ENCODE data around the gene SCGB1A1. TPM values are rescaled to one million over a fixed set of nuclear protein-coding genes. Genes with fewer than 3 reads are reported as not detected.

The SCGB1A1 gene
- total RNA-seq, 1 experiment from 2014 or later = not detected

GRCh38 chr11:62439785-62440602 is 21.2 kb downstream of the SCGB1A1 start:
- CTCF ChIA-PET = no interaction called here
- H3K4me3 Mint-ChIP-seq (ENCODE audit: low read depth, unreplicated experiment) = no peak overlapping the region
- DNase-seq = no peak
- intact Hi-C loops (cut with micrococcal nuclease; ENCODE audit: unreplicated experiment) = no loop called here
- H3K27me3 Mint-ChIP-seq (ENCODE audit: unreplicated experiment) = peaks cover 6% of the 10 kb centered on the region
- no peak for TF ChIP-seq CTCF (IDR thresholded peaks at IDR 0.05; ENCODE audit: unreplicated experiment)
- H3K27ac Mint-ChIP-seq (ENCODE audit: unreplicated experiment) = no peak overlapping the region
- H3K4me1 Mint-ChIP-seq (ENCODE audit: low read depth, unreplicated experiment) = peaks cover 10% of the 10 kb centered on the region
- H3K9me3 Mint-ChIP-seq (ENCODE audit: low read depth, unreplicated experiment) = no peaks in the 10 kb centered on the region
- peaks cover 2% of the 10 kb centered on the region for H3K36me3 Mint-ChIP-seq (ENCODE audit: insufficient read depth, unreplicated experiment)
- BruUV-seq (replicated peaks) = no TSS peak

GRCh38 chr11:62443390-62444235 is 24.8 kb downstream of the SCGB1A1 start:
- Mint-ChIP-seq H3K4me1 (ENCODE audit: low read depth, unreplicated experiment) (peaks cover 7% of the 10 kb centered on the region), H3K4me3 (ENCODE audit: low read depth, unreplicated experiment) (no peak overlapping the region), H3K27me3 (ENCODE audit: unreplicated experiment) (peaks cover 9% of the 10 kb centered on the region), H3K9me3 (ENCODE audit: low read depth, unreplicated experiment) (no peaks in the 10 kb centered on the region), H3K27ac (ENCODE audit: unreplicated experiment) (no peak overlapping the region), H3K36me3 (ENCODE audit: insufficient read depth, unreplicated experiment) (no peaks in the 10 kb centered on the region)
- no TSS peak for BruUV-seq (replicated peaks)
- no peak for DNase-seq
- CTCF ChIA-PET = interaction anchor here (0.9 to 1.5 kb wide), 2 partner anchors 15 to 99 kb away, joined by 3 read pairs; no protein-coding TSS in a partner anchor
- intact Hi-C loops (cut with micrococcal nuclease; ENCODE audit: unreplicated experiment) = no loop called here
- TF ChIP-seq CTCF (IDR thresholded peaks at IDR 0.05; ENCODE audit: unreplicated experiment) = no peak

- H3K27ac Mint-ChIP-seq (ENCODE audit: unreplicated experiment) = no peak overlapping the region
- CTCF ChIA-PET = interaction anchor here (0.9 to 1.5 kb wide), 2 partner anchors 14 to 98 kb away, joined by 3 read pairs; no protein-coding TSS in a partner anchor
- DNase-seq = no peak
- intact Hi-C loops (cut with micrococcal nuclease; ENCODE audit: unreplicated experiment) = no loop called here
- no TSS peak for BruUV-seq (replicated peaks)
- peaks cover 7% of the 10 kb centered on the region for H3K4me1 Mint-ChIP-seq (ENCODE audit: low read depth, unreplicated experiment)
- peaks cover 9% of the 10 kb centered on the region for H3K27me3 Mint-ChIP-seq (ENCODE audit: unreplicated experiment)
- H3K9me3 Mint-ChIP-seq (ENCODE audit: low read depth, unreplicated experiment) = no peaks in the 10 kb centered on the region
- no peaks in the 10 kb centered on the region for H3K36me3 Mint-ChIP-seq (ENCODE audit: insufficient read depth, unreplicated experiment)
- no peak overlapping the region for H3K4me3 Mint-ChIP-seq (ENCODE audit: low read depth, unreplicated experiment)
- TF ChIP-seq CTCF (IDR thresholded peaks at IDR 0.05; ENCODE audit: unreplicated experiment) = no peak
Measured at GRCh38 chr11:62444236-62444833, 25.5 kb downstream of the SCGB1A1 start.

GRCh38 chr11:62444835-62445234 is 26.0 kb downstream of the SCGB1A1 start:
- Mint-ChIP-seq H3K4me1 (ENCODE audit: low read depth, unreplicated experiment) (peaks cover 7% of the 10 kb centered on the region), H3K4me3 (ENCODE audit: low read depth, unreplicated experiment) (no peak overlapping the region), H3K27me3 (ENCODE audit: unreplicated experiment) (peaks cover 9% of the 10 kb centered on the region), H3K9me3 (ENCODE audit: low read depth, unreplicated experiment) (no peaks in the 10 kb centered on the region), H3K36me3 (ENCODE audit: insufficient read depth, unreplicated experiment) (no peaks in the 10 kb centered on the region), H3K27ac (ENCODE audit: unreplicated experiment) (no peak overlapping the region)
- no peak for DNase-seq
- no peak for TF ChIP-seq CTCF (IDR thresholded peaks at IDR 0.05; ENCODE audit: unreplicated experiment)
- CTCF ChIA-PET = interaction anchor here (0.8 to 1.5 kb wide), 2 partner anchors 13 to 98 kb away, joined by 3 to 5 read pairs; no protein-coding TSS in a partner anchor
- intact Hi-C loops (cut with micrococcal nuclease; ENCODE audit: unreplicated experiment) = no loop called here
- BruUV-seq (replicated peaks) = no TSS peak

All from Calu3 (cell line).